A549 (cell line): ENCODE measurements around the gene ACTR1A.

Experiments used
- EHMT2 ChIP-seq: fragments of 200-600 bp; sonication (generic); IDR thresholded peaks from 2 replicates; pipeline ENCODE4 v1.6.1; 2016; ENCODE audit warnings: antibody characterized with exemption, low read depth, mild to moderate bottlenecking, moderate library complexity
- TF ChIP-seq, protein P1 (sequence below): IDR thresholded peaks from 2 replicates; pipeline ENCODE4 v1.6.1; 2012; ENCODE audit warnings: low read depth, borderline replicate concordance
- TF ChIP-seq, protein P2 (sequence below): fragments of >200 bp; sonication (Bioruptor Twin); formaldehyde crosslinking; IDR thresholded peaks from 3 replicates; pipeline ENCODE4 v1.5.1; 2016

DNA sequence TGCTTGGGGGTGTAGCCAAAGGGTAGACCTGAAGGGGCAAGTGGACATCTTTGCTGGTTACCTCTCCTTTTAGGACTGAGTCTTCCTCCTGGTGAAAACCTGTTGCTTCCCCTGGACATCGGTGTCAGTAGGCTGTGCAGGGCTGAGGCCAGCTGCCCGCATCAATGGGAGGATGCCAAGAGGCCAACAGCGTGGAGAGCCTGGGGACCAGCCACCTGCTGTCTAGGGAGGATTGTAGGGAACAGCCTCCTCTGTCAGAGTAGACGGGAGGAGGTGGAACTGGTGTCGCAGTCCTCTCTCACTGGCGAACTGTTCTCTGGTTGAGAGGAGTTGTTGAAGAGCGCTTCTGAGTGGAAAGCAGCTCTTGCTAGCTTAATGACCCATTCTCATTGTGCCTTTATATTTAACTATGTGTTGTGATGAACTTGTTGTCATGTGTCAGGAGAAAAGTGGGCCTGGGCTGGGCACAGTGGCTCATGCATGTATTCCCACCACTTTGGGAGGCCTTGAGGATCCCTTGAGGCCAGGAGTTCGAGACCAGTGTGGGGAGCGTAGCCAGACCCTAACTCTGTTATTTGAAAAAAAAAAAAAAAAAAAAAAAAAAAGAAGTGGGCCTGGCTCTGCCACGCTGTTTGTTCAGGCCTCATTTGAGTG, 3.1 kb upstream of the ACTR1A start:
- TF ChIP-seq, protein P1, sequence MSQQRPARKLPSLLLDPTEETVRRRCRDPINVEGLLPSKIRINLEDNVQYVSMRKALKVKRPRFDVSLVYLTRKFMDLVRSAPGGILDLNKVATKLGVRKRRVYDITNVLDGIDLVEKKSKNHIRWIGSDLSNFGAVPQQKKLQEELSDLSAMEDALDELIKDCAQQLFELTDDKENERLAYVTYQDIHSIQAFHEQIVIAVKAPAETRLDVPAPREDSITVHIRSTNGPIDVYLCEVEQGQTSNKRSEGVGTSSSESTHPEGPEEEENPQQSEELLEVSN = no peak
- TF ChIP-seq EHMT2 = no peak
- TF ChIP-seq, protein P2, sequence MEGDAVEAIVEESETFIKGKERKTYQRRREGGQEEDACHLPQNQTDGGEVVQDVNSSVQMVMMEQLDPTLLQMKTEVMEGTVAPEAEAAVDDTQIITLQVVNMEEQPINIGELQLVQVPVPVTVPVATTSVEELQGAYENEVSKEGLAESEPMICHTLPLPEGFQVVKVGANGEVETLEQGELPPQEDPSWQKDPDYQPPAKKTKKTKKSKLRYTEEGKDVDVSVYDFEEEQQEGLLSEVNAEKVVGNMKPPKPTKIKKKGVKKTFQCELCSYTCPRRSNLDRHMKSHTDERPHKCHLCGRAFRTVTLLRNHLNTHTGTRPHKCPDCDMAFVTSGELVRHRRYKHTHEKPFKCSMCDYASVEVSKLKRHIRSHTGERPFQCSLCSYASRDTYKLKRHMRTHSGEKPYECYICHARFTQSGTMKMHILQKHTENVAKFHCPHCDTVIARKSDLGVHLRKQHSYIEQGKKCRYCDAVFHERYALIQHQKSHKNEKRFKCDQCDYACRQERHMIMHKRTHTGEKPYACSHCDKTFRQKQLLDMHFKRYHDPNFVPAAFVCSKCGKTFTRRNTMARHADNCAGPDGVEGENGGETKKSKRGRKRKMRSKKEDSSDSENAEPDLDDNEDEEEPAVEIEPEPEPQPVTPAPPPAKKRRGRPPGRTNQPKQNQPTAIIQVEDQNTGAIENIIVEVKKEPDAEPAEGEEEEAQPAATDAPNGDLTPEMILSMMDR = no peak
